ENCODE measurements around the gene FCRL2.

GRCh38 chr1:157751283-157751682, 25.6 kb downstream of the FCRL2 start:
- no peak for TF ChIP-seq POLR2A (IDR thresholded peaks at IDR 0.05; ENCODE audit: low read length)
- no peak for TF ChIP-seq GATA1 (IDR thresholded peaks at IDR 0.05; ENCODE audit: low read depth, low read length)
